ENCODE measurements around the gene BRD4.

Gene BRD4

DNA sequence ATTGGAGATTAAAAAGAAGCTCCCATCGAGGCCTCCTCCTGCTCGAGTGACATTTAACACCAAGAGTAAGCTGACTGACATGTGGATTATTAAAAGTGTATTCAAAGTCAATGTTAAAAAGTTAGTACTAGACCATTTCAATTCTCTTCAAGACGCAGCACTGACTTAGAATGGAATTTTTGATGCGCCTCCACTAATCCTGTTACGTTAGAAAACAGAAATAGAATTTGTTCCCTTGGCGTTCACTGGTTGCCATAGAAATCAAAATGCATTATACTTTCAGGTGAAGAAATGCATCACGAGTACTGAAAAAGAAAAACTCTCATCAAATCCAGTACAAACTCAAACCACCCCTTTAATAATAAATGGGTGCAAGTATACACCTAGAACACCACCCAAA is 42.2 kb downstream of the BRD4 start:
- DNase-seq (ENCODE audit: low read depth in 1 of 2, low spot score in 1 of 2): no peak
- in situ Hi-C loops (cut with HindIII; ENCODE audit: low pct_unique_long_range_greater_than_20kb, low sequenced_read_pairs): no loop called here
- no peak for TF ChIP-seq JUND (IDR thresholded peaks at IDR 0.05; ENCODE audit: low read depth)

DNA sequence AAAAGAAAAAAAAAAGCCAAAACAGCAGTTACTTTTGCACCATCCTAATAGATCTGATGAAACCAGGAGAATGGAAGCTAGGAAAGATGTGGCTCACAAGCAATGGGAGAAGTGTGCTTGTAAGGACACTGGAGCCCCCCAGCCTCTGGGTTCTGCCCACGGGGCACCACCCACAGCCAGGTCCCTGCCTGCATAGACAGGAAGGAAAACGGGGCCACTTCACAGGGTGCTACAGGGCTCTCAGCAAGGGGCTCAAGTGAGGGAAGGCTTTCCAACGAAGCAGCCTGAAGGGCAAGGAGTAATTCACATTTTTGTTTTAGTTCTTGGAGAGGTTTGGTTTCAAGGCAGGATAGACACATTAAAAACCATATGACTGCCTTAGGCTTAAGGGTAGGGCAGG is 42.7 kb downstream of the BRD4 start:
- TF ChIP-seq JUND (IDR thresholded peaks at IDR 0.05; ENCODE audit: low read depth): no peak
- in situ Hi-C loops (cut with HindIII; ENCODE audit: low pct_unique_long_range_greater_than_20kb, low sequenced_read_pairs): no loop called here
- no peak for DNase-seq (ENCODE audit: low read depth in 1 of 2, low spot score in 1 of 2)

DNA sequence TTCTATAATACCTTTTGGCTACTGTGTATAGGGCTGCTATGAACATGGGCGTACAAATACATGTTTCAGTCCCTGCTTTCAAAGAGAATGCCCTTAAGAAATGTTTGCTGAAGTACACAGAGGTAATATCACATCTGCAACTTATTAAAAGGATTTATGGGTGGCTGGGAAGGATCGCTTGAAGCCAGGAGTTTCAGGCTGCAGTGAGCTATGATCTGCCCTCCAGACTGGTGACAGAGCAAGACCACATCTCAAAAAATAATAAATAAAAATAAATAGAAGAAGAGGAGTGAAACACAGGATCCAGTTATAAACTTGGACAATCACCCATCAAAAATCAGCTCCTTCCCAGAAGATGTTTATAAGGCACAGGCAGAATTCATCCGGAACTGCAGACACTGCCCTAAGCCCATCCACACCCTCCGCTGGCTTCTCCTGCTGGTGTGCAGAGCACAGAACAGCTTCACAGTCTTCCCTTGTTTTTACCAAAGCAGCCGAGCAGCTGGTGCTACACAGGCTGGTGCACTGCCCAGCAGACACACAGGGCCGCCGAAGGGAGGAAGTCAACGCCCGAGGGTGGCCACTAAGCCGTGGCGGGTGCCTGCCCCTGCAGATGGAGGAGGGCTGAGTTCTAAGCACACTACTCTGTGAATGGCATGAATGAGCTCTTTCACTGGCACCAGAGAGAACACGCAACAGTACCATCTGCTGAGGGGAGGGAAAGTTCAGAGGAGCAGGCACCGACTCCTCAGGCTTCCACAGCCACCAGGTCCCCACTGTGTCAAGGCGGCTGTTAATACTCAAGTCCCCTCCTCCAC is 44.0 kb downstream of the BRD4 start:
- DNase-seq (ENCODE audit: low read depth in 1 of 2, low spot score in 1 of 2): no peak
- no peak for TF ChIP-seq JUND (IDR thresholded peaks at IDR 0.05; ENCODE audit: low read depth)
- in situ Hi-C loops (cut with HindIII; ENCODE audit: low pct_unique_long_range_greater_than_20kb, low sequenced_read_pairs): no loop called here

DNA sequence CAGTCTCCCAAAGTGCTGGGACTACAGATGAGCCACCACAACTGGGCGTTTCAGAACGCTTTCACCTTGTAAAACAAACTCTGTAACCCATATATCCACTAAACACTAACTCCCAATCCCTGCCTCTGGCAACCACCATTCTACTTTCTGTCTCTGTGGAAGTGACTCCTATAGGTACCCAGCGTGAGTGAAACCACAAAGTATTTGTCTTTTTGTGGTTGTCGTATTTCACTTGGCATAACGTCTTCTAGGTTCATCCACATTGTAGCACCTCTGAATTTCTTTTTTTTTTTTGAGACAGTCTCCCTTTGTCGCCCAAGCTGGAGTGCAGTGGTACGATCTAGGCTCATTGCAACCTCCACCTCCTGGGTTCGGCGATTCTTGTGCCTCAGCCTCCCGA is 44.8 kb downstream of the BRD4 start:
- in situ Hi-C loops (cut with HindIII; ENCODE audit: low pct_unique_long_range_greater_than_20kb, low sequenced_read_pairs): no loop called here
- no peak for TF ChIP-seq JUND (IDR thresholded peaks at IDR 0.05; ENCODE audit: low read depth)
- DNase-seq (ENCODE audit: low read depth in 1 of 2, low spot score in 1 of 2): no peak

GRCh38 chr19:15286688-15287365 is 45.5 kb downstream of the BRD4 start:
- no peak for DNase-seq (ENCODE audit: low read depth in 1 of 2, low spot score in 1 of 2)
- TF ChIP-seq JUND (IDR thresholded peaks at IDR 0.05; ENCODE audit: low read depth): no peak
- in situ Hi-C loops (cut with HindIII; ENCODE audit: low pct_unique_long_range_greater_than_20kb, low sequenced_read_pairs): no loop called here

GRCh38 chr19:15285896-15286591 is 46.3 kb downstream of the BRD4 start:
- in situ Hi-C loops (cut with HindIII; ENCODE audit: low pct_unique_long_range_greater_than_20kb, low sequenced_read_pairs): no loop called here
- no peak for DNase-seq (ENCODE audit: low read depth in 1 of 2, low spot score in 1 of 2)
- TF ChIP-seq JUND (IDR thresholded peaks at IDR 0.05; ENCODE audit: low read depth): no peak

DNA sequence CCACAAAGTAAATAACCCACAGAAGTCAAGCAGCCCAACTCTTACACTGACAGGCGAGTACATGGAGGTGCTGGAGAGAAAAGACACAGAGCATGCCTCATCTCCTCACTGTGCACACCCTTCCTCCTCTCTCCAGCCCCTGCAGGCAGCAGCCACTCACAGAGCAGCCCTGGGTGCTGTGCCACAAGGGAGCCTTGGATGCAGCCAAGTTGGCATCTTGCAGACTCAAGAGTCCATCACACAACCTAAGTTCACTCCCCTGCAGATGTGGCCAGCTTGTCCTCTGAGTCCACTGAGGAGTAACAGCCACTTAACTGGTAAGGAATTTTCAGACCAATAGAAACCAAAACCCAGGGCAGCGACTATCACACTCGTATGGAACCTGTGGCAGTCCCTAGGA is 47.4 kb downstream of the BRD4 start:
- in situ Hi-C loops (cut with HindIII; ENCODE audit: low pct_unique_long_range_greater_than_20kb, low sequenced_read_pairs): no loop called here
- TF ChIP-seq JUND (IDR thresholded peaks at IDR 0.05; ENCODE audit: low read depth): no peak
- DNase-seq (ENCODE audit: low read depth in 1 of 2, low spot score in 1 of 2): no peak

GRCh38 chr19:15284091-15284490 is 48.2 kb downstream of the BRD4 start:
- no peak for TF ChIP-seq JUND (IDR thresholded peaks at IDR 0.05; ENCODE audit: low read depth)
- no peak for DNase-seq (ENCODE audit: low read depth in 1 of 2, low spot score in 1 of 2)
- in situ Hi-C loops (cut with HindIII; ENCODE audit: low pct_unique_long_range_greater_than_20kb, low sequenced_read_pairs): no loop called here

DNA sequence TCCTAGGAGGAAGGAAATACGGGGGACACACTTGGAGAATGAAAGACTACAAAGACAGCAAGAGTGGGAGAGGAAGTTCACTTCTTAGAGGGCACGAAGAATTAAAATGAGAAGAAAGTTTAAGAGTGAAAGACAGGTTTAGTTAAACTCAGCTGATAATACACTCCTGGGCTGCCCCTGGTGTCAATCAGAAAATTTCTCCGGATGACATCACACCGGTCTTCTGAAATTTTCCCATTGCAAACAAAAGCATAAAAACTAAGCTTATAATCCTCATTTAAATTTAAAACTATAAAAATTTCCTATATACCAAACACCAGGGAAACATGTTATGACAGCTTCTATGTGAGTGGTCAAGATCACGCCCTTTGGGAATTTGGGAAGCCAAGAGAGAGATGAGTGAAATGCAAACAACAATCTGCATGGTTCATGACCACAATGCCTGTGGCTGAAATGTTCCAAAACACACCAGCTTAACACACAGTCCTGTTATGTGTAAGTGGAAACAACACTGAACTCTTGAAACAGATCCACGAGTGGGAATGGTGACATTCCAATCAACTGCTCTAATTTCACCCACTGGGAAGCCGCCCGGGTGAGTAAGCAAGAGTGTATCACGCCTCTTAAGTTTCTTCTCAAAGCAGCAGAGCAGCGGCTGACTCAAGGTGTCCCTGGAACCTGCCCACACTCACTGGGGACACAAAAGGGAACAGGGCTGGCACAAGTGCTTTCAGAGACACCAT is 49.0 kb downstream of the BRD4 start:
- DNase-seq (ENCODE audit: low read depth in 1 of 2, low spot score in 1 of 2): no peak
- in situ Hi-C loops (cut with HindIII; ENCODE audit: low pct_unique_long_range_greater_than_20kb, low sequenced_read_pairs): no loop called here
- TF ChIP-seq JUND (IDR thresholded peaks at IDR 0.05; ENCODE audit: low read depth): no peak

DNA sequence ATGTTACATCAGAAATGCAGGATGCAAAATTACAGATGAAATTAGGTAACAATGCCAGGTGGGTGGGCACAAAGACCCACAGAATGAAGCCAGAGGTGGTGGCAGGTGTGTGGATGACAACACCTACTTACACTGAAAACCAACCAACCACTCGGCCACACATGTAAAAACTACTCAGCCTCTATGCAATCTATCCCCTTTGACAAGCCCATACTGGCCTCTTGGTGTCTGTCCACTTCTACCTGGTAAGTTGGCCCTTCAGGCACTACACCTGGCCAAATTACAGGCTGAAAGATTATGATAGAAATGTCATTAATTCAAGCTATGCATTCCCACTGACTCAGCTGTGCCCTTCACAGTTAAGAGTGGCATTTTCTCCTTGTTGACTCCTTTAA is 50.0 kb downstream of the BRD4 start:
- peak in 1 of 2 experiments; percentile 42 for DNase-seq (ENCODE audit: low read depth in 1 of 2, low spot score in 1 of 2)
- in situ Hi-C loops (cut with HindIII; ENCODE audit: low pct_unique_long_range_greater_than_20kb, low sequenced_read_pairs): no loop called here

DNA sequence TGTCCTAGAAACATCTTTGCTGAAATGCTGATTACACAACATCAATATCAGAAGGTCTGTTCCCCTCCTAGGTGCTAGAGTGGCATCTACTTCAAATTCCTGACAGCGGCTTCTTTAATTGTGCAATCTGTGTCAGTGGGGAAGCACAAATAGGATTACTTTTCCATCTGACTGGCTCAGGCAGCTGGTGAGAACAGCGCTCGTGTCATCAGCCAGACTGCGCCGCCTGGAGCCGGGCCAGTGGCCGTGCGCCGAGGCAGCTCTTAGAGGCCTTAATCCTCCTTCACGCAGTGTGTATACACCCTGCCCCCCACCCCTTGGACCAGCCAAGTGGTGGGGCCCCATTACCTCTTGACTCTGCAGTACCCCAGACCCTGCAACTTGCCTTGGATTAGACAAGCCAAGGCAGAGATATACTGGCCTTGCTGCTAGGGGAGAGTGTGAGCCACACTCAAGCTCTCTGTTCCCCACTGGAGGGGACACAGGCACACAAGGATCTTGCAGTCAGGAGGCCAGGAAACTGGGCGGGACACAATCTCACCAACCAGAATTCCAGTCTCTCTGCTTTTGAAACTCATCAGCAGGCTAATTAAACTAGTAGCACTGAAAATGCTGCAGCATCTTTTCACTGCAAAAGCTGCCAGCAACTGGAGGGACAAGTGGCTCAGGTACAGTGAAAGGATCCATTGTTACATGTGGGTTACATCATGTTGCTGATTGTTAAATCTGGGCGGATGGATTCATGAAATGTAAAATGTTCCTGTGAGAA is 51.2 kb downstream of the BRD4 start:
- in situ Hi-C loops (cut with HindIII; ENCODE audit: low pct_unique_long_range_greater_than_20kb, low sequenced_read_pairs): no loop called here
- peak in 1 of 2 experiments; percentile 48 for DNase-seq (ENCODE audit: low read depth in 1 of 2, low spot score in 1 of 2)

More for the DNA sequence above, 50.0 kb downstream of the BRD4 start:
- TF ChIP-seq JUND (IDR thresholded peaks at IDR 0.05; ENCODE audit: low read depth): no peak

More for the DNA sequence above, 51.2 kb downstream of the BRD4 start:
- no peak for TF ChIP-seq JUND (IDR thresholded peaks at IDR 0.05; ENCODE audit: low read depth)

Data from T47D (cell line).